A204.1 (cell line): ENCODE data around the gene STK10.

Experiments
- FAIRE-seq: peaks from 2 replicates; lab custom pipeline; 2012; peaks lifted over from hg19 to GRCh38; lab: Jason Lieb, UNC

The STK10 gene

GRCh38 chr5:172086194-172086975 lies 101.6 kb downstream of the STK10 start:
- FAIRE-seq, result no peak

- FAIRE-seq, result no peak
These were observed 102.3 kb downstream of the STK10 start for GRCh38 chr5:172085738-172086137.

- no peak for FAIRE-seq
These were observed 105.8 kb downstream of the STK10 start for GRCh38 chr5:172082180-172082579.

GRCh38 chr5:172079876-172080275 lies 108.1 kb downstream of the STK10 start:
- FAIRE-seq, result no peak

- FAIRE-seq, result no peak
These were observed 109.2 kb downstream of the STK10 start for GRCh38 chr5:172078726-172079345.

GRCh38 chr5:172077664-172078425 lies 110.2 kb downstream of the STK10 start:
- FAIRE-seq, result no peak

- no peak for FAIRE-seq
These were observed 111.2 kb downstream of the STK10 start for GRCh38 chr5:172076761-172077244.

GRCh38 chr5:172075656-172076055 lies 112.4 kb downstream of the STK10 start:
- no peak for FAIRE-seq

GRCh38 chr5:172074896-172075295 lies 113.1 kb downstream of the STK10 start:
- no peak for FAIRE-seq

- no peak for FAIRE-seq
These were observed 116.6 kb downstream of the STK10 start for GRCh38 chr5:172071309-172071875.

- FAIRE-seq, result no peak
These were observed 122.5 kb downstream of the STK10 start for GRCh38 chr5:172065431-172066065.

- no peak for FAIRE-seq
These were observed 123.3 kb downstream of the STK10 start for GRCh38 chr5:172064766-172065165.

- FAIRE-seq, result no peak
These were observed 123.7 kb downstream of the STK10 start for GRCh38 chr5:172064358-172064757.

GRCh38 chr5:172063463-172064235 lies 124.4 kb downstream of the STK10 start:
- FAIRE-seq, result no peak

GRCh38 chr5:172059661-172060100 lies 128.3 kb downstream of the STK10 start:
- no peak for FAIRE-seq

- no peak for FAIRE-seq
These were observed 129.9 kb downstream of the STK10 start for GRCh38 chr5:172058088-172058487.

- FAIRE-seq, result no peak
These were observed 132.0 kb downstream of the STK10 start for GRCh38 chr5:172055996-172056395.

- FAIRE-seq, result no peak
These were observed 132.6 kb downstream of the STK10 start for GRCh38 chr5:172055421-172055820.

- FAIRE-seq, result no peak
These were observed 133.3 kb downstream of the STK10 start for GRCh38 chr5:172054611-172055153.

GRCh38 chr5:172052450-172053236 lies 135.4 kb downstream of the STK10 start:
- no peak for FAIRE-seq
